ENCODE measurements around the gene UROC1.

DNA sequence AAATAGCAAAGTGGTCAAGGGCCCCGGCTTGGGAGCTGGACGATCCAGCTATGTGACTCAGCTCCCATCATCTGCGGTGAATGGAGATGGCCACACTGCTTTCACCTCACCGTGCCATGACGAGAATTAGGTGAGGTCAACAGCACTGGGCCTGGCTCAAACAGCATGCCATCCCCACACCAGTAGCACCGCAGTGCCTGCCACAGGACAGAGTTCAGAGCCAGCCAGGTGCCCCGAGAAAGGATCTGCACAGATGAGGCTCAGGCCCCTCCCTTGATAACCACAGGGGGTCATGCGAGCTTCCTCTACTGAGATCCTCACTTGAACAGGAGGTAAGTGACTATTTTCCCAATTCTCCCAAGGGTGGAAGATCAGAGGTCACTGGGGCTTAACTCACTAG is 71.3 kb downstream of the UROC1 start:
- no peak for TF ChIP-seq POLR2AphosphoS5 (IDR thresholded peaks at IDR 0.05)
- TF ChIP-seq, protein P1, sequence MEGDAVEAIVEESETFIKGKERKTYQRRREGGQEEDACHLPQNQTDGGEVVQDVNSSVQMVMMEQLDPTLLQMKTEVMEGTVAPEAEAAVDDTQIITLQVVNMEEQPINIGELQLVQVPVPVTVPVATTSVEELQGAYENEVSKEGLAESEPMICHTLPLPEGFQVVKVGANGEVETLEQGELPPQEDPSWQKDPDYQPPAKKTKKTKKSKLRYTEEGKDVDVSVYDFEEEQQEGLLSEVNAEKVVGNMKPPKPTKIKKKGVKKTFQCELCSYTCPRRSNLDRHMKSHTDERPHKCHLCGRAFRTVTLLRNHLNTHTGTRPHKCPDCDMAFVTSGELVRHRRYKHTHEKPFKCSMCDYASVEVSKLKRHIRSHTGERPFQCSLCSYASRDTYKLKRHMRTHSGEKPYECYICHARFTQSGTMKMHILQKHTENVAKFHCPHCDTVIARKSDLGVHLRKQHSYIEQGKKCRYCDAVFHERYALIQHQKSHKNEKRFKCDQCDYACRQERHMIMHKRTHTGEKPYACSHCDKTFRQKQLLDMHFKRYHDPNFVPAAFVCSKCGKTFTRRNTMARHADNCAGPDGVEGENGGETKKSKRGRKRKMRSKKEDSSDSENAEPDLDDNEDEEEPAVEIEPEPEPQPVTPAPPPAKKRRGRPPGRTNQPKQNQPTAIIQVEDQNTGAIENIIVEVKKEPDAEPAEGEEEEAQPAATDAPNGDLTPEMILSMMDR (IDR thresholded peaks at IDR 0.05) = no peak

All from breast epithelium (tissue), 3 donors.